SK-N-DZ (cell line): ENCODE data around the gene C1QTNF6.

ENCODE experiments used
- DNase-seq: peaks from one replicate; pipeline ENCODE4 v3.0.0-alpha.2; 2015; ENCODE audit warnings: low spot score
- small RNA-seq, 2 experiments: library from RNA; depleted of rRNA; stranded (forward); fragments of <200 nt; gene quantifications; one replicate each; pipeline ENCODE3, GENCODE V24; 2014

The C1QTNF6 gene

DNA sequence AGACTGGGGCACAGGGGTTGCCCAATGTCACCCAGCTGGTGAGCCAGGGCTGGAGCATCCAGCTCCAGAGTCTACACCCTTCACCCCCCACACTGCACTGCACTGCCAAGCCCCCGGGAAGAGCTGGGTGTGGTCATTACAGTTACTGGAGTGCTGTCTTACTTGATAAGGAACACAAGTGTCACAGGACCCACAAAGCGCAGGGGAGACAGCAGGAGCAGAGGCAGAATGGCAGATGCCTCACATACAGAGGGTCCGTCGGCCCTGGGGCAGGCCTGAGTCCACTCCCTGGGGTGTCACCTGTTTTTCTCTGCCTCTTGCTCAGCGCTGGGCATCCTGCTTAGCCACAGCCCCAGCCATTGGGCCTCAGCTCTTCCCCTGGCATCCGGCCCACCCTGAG, 46.1 kb downstream of the C1QTNF6 start:
- DNase-seq, result no peak

DNA sequence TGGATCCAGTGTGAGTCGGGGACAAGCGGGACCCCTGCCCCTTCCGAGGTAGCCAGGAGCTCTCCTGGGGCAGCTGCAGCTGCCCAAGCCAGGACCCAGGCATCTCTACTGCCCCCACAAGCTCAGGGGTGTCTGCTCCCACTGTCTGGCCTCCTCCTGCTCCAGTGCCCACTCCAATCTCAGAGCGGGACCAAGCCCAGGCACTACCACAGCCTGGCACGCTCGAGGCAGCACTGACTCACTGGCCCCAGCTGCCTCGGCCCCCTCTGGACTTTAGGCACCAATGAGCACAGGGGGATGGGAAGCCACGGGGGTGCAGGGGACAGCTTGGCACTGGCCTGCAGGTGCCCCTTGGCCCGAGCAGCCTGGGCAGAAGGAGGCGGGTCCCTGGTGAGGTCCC, 46.6 kb downstream of the C1QTNF6 start:
- DNase-seq, result no peak

DNA sequence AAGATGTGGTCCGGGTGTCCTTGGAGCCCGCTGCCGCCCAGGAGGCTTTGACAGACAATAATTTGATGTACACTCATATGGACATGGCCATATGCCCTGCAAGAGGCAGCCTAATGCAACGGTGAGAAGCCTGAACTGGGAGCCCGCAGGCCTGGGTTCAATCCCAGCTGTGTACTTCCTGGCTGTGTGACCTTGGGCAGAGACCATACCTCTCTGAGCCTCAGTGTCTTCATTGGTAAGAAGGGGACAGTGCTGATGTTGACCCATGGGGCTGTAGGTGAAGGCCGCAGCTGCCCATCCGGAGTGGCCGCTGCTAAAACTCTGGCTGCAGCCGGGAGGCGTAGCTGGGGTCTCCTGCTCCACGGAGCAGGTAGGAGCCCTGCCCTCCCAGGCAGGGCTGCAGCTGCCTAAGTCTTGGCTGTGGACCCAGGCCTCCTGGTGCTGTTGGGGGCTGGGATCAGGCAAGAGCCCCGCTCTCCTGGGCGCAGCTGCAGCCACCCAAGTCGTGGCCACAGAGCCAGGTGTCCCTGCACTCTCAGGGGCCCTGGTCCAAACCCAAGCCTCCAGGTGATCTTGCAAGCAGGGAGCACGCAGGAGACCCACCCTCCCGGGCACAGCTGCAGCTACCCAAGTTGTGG, 47.2 kb downstream of the C1QTNF6 start:
- no peak for DNase-seq

DNA sequence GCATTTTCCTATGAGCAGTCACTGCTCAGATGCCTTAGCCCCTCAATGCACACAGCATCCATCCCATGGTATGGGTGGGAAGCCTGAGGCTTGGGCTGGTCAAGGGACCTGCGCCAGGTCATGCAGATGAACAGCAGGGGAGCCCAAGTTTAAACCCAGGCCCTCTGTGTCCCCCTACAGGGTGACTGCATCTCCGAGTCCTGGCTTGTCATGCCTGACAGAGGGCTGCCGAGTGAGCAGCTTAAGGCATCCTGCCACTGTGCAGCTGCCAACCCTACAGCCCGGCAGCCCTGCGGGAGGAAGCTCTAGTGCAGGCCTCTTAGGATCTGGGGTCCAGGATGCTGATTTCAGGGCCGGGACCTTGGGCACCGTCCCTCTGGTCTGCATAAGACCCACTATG, 48.3 kb downstream of the C1QTNF6 start:
- DNase-seq, result no peak

DNA sequence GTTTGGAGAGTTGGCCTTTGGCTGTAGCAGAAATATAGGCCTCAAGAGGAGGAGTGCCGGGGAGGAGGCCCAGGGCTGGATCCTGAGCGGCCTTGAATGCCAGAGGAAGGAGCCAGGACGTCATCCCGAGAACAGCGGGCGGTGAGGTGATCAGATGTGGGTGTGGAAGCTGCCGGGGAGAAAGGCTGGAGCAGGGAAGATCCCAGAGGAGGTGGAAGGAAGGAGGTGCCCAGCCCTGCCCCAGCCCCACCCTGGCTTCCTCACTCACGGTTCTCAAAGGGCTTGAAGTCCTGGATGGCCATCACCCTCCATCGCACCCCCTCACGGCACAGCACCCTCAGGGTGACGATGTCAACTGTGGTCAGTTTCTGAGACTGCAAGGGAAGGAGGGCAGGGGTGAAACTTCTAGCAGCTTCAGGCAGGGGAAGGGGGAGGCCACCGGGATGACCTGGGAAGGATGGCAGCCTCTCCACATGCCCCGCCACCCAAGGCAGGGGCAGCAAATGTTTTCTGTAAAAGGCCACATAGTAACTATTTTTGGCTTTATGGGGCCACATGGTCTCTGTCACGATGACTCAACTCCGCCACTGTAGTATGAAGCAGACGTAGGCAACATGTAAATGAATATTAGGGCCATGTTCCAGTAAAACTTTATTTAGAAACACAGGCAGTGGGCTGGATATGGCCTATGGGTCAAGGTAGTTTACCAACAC, 49.0 kb downstream of the C1QTNF6 start:
- no peak for DNase-seq

DNA sequence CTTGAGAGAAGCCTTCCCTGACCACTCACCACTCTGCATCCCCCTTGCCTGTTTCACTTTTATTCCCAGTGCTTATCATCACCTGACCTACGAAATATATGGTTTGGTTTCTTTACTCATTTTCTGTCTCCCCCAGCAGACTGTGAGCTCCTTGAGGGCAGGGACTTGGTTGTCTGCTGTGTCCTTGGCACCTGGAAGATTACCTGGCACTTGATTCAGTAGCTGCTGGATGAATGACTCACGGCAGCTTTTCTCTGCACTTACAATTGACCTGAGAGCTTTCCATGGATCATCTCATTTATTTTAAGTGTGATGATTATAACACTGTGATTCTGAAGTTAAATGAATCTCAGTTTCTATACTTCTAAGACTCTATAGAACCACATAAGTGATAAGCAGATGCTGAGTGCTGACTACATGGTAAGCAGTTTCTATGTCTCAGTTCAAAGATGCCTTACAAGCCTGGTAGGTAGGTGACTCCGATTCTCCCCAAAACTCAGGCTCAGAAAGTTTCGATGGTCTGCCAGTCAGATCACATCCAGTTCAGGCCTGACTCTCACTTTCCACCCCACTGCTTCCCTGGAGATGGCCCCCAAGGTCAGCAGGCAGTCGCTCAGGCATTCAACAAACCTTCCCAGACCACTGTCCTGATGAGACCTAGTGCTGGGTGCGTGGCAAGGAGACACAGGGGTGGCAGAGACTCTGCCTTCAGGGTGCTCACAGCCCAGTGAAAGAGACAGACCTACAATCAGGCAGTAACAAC, 50.0 kb downstream of the C1QTNF6 start:
- DNase-seq, result no peak

DNA sequence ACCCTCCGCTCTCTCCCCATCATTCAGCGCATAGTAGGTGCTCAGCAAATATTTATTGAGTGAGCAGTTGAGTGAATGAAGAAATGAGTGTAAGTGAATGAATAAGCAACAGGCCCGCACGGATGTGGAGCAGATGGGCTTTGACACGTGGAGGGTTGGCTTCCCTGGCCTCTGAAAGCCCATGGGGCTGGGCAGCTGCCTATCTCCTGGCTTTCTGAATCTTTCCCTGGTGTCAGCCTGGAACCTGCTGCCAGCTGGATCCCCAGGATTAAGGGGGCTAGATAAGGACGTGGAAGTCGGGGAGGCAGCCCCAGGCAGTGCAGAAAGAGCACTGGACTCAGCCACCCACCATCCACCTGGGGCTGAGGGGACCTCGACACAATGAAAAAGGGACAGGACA, 50.9 kb downstream of the C1QTNF6 start:
- no peak for DNase-seq

DNA sequence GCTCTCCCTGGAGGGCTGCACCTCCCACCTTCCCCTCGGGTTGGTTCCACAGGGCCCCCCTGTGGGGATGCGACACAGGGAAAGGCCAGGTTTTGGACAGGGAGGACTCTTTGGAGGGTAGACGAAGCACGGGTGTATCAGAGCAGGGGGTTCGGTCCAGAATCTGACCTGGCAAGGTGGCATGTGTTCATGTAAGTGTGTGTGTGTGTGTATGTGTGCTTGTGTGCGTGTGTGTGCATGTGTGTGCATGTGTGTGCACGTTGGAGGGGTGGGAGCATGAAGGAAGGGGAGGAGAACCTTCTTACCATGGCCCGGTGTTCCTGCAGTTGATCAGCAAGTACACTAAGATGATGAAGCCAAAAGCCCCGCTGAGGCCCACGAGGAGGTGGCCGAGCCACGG, 53.0 kb downstream of the C1QTNF6 start:
- DNase-seq, result no peak

DNA sequence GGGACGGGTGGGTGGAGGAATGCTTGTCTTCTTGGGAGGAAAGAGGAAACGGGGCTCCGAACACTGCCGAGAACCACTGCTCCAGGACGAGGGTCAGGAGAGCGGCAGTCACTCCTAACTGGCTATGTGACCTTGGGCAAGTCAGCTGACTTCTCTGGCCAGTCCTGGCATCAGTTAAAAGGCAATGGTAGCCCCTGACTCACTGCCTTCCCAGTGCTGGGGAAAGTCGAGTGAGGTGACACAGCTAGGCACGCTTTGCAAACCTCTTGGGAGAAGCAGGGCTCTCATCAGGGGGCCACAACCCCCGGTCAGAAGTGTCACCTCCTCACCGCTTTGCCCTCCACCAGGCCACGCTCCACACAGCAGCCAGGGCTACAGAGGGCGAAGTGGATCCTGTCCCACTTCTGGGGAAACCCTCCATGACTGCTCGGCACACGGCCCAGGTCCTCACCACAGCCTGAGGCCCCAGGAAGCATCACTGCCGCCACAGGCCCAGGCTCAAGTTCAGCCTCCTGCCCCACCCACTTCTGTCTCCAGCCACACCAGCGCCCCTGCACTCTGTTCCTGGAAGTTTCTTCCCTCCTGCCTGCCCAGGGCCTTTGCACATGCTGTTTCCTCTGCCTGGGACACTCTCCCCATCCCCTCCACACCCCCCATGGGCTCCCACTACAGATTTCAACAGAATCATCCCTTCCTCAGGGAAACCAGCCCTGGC, 54.6 kb downstream of the C1QTNF6 start:
- DNase-seq, result no peak

DNA sequence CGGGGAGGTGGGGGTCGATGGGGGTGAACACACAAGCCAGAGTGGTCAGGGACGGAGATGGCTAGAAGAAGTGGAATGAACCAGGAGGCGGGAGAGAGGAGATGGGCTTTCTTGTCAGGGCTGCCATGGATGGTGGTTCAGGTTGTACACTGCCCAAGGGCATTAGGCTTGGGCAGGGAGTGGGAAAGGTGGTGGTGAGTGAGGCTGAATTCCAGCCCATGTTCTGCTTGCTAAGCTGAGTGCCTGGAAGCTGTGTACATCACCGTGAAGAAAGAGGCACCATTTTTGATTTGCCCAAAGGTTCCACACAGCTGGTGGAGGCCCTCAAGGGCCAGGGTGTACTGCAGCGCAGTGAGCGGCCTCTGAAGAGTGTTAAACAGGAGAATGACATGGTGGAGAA, 55.3 kb downstream of the C1QTNF6 start:
- no peak for DNase-seq

Small RNAs within 50 kb of the gene (small RNA-seq; reads per million reads assigned to genes)
- 0 reads per million in 2 experiments for gene Z82188.1
